Neural progenitor cell (in vitro differentiated cells): ENCODE measurements around the gene CAMKMT. TPM values are rescaled to one million over a fixed set of nuclear protein-coding genes. Genes with fewer than 3 reads are reported as not detected.
A peak's percentile ranks its signal among the peaks of the same experiment; 100 is the strongest.

Source experiments
- DNase-seq: peaks from one replicate; pipeline ENCODE4 v3.0.0-alpha.2; 2016; ENCODE audit warnings: low spot score
- H2AFZ ChIP-seq: fragments of 200-600 bp; sonication (generic); replicated peaks from 2 replicates; pipeline ENCODE4 v1.6.1; 2016; ENCODE audit warnings: antibody characterized with exemption
- H3F3A ChIP-seq: fragments of 200-600 bp; sonication (generic); 2 replicates; pipeline ENCODE4 v1.6.1; 2016; ENCODE audit warnings: antibody characterized with exemption, low read depth
- H3K27ac ChIP-seq: fragments of 200-600 bp; sonication (generic); 2 replicates; pipeline ENCODE4 v1.5.1; 2016; ENCODE audit warnings: mild to moderate bottlenecking
- H3K27me3 ChIP-seq: fragments of 200-600 bp; sonication (generic); 2 replicates; pipeline ENCODE4 v1.6.1; 2016; ENCODE audit warnings: mild to moderate bottlenecking, moderate library complexity
- H3K36me3 ChIP-seq: fragments of 200-600 bp; sonication (generic); 2 replicates; pipeline ENCODE4 v1.5.1; 2016
- H3K4me1 ChIP-seq: fragments of 200-600 bp; sonication (generic); 2 replicates; pipeline ENCODE4 v1.6.1; 2016; ENCODE audit warnings: mixed run types
- H3K4me2 ChIP-seq: fragments of 200-600 bp; sonication (generic); 2 replicates; pipeline ENCODE4 v1.6.1; 2016
- H3K4me3 ChIP-seq: fragments of 200-600 bp; sonication (generic); 2 replicates; pipeline ENCODE4 v1.5.1; 2016
- H3K79me2 ChIP-seq: fragments of 200-600 bp; sonication (generic); 2 replicates; pipeline ENCODE4 v1.6.1; 2016; ENCODE audit warnings: low read depth
- H3K9ac ChIP-seq: fragments of 200-600 bp; sonication (generic); 2 replicates; pipeline ENCODE4 v1.6.1; 2016
- H3K9me3 ChIP-seq: fragments of 200-600 bp; sonication (generic); 2 replicates; pipeline ENCODE4 v1.5.1; 2016; ENCODE audit warnings: low read depth
- H4K20me1 ChIP-seq: fragments of 200-600 bp; sonication (generic); 2 replicates; pipeline ENCODE4 v1.6.1; 2016; ENCODE audit warnings: low read depth
- H3K27ac Mint-ChIP-seq: 3 replicates; pipeline ENCODE4 v1.8.0; 2021; ENCODE audit warnings: mixed read lengths
- H3K27me3 Mint-ChIP-seq: 2 replicates; pipeline ENCODE4 v1.8.0; 2022; ENCODE audit warnings: low read depth, mild to moderate bottlenecking, inconsistent platforms, moderate library complexity, mixed read lengths; ENCODE audit not compliant: insufficient read depth
- H3K36me3 Mint-ChIP-seq: 3 replicates; pipeline ENCODE4 v1.8.0; 2021; ENCODE audit warnings: mixed read lengths
- H3K4me1 Mint-ChIP-seq: 3 replicates; pipeline ENCODE4 v1.8.0; 2021; ENCODE audit warnings: mixed read lengths
- H3K4me3 Mint-ChIP-seq: 3 replicates; pipeline ENCODE4 v1.8.0; 2021; ENCODE audit warnings: mild to moderate bottlenecking, moderate library complexity, mixed read lengths
- H3K9me3 Mint-ChIP-seq: 3 replicates; pipeline ENCODE4 v1.8.0; 2020; ENCODE audit warnings: mixed read lengths
- CTCF ChIP-seq: fragments of 200-600 bp; sonication (generic); IDR thresholded peaks from 2 replicates; pipeline ENCODE4 v1.5.1; 2017; ENCODE audit warnings: antibody characterized with exemption, mild to moderate bottlenecking
- EZH2 ChIP-seq: fragments of 200-600 bp; sonication (generic); IDR thresholded peaks from 2 replicates; pipeline ENCODE4 v1.6.1; 2017; ENCODE audit warnings: antibody characterized with exemption, mild to moderate bottlenecking, moderate library complexity
- EZH2phosphoT487 ChIP-seq: fragments of 200-600 bp; sonication (generic); IDR thresholded peaks from 2 replicates; pipeline ENCODE4 v1.6.1; 2017; ENCODE audit warnings: antibody characterized with exemption
- total RNA-seq: library from RNA; depleted of rRNA; stranded (reverse); fragments of >200 nt; gene quantifications from 2 replicates; pipeline ENCODE4 v1.2.3, GENCODE V29; 2015; ENCODE audit warnings: low replicate concordance

CAMKMT gene
- total RNA-seq, 1 donor from 2014 or later = 28.5 TPM

- no peak overlapping the region for H3K9ac ChIP-seq
- peak overlapping the region; percentile 18 for H3K27ac ChIP-seq
- no peak for DNase-seq
- Mint-ChIP-seq H3K4me1 (no peaks in the 10 kb centered on the region), H3K27ac (no peak overlapping the region), H3K36me3 (no peaks in the 10 kb centered on the region), H3K27me3 (no peaks in the 10 kb centered on the region), H3K9me3 (no peaks in the 10 kb centered on the region), H3K4me3 (no peak overlapping the region)
- H3K79me2 ChIP-seq = no peaks in the 10 kb centered on the region
- peaks cover 2% of the 10 kb centered on the region for H3F3A ChIP-seq
- no peak for TF ChIP-seq CTCF
- no peak for TF ChIP-seq EZH2
- TF ChIP-seq EZH2phosphoT487 = no peak
- H3K9me3 ChIP-seq = no peaks in the 10 kb centered on the region
- no peaks in the 10 kb centered on the region for H3K27me3 ChIP-seq
- no peak overlapping the region for H3K4me3 ChIP-seq
- no peaks in the 10 kb centered on the region for H4K20me1 ChIP-seq
- H2AFZ ChIP-seq = no peak overlapping the region
- no peak overlapping the region for H3K4me2 ChIP-seq
- H3K4me1 ChIP-seq = peaks cover 24% of the 10 kb centered on the region
- no peaks in the 10 kb centered on the region for H3K36me3 ChIP-seq
Observed at GRCh38 chr2:44494006-44494405, 132.3 kb downstream of the CAMKMT start.

DNA sequence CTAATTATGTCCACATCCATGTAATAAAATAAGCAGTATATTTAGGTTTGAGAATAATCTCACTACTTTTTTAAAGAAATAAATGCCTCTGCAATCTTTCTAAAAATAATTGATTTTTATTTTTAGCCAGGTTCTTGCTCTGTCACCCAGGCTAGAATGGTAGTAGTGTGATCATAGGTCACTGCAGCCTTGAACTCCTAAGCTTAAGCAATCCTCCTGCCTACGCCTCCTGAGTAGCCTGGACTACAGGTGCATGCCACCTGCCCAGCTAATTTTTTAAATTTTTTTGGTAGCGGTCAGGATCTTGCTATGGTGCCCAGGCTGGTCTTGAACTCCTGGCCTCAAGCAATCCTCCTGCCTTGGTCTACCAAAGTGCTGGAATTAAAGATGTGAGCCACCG lies 133.3 kb downstream of the CAMKMT start:
- TF ChIP-seq EZH2phosphoT487 = no peak
- no peak for TF ChIP-seq EZH2
- TF ChIP-seq CTCF = no peak
- Histone ChIP-seq H3K27ac (no peak overlapping the region), H4K20me1 (no peaks in the 10 kb centered on the region), H3K9ac (no peak overlapping the region), H3K9me3 (no peaks in the 10 kb centered on the region), H3K4me3 (no peak overlapping the region), H2AFZ (no peak overlapping the region), H3K4me2 (no peak overlapping the region), H3K79me2 (no peaks in the 10 kb centered on the region), H3K36me3 (no peaks in the 10 kb centered on the region), H3K27me3 (no peaks in the 10 kb centered on the region), H3K4me1 (peaks cover 24% of the 10 kb centered on the region), H3F3A (peaks cover 2% of the 10 kb centered on the region)
- Mint-ChIP-seq H3K27me3 (no peaks in the 10 kb centered on the region), H3K36me3 (no peaks in the 10 kb centered on the region), H3K27ac (no peak overlapping the region), H3K9me3 (no peaks in the 10 kb centered on the region), H3K4me3 (no peak overlapping the region), H3K4me1 (no peaks in the 10 kb centered on the region)
- DNase-seq = no peak

GRCh38 chr2:44495544-44495943 lies 133.8 kb downstream of the CAMKMT start:
- Histone ChIP-seq H3K4me2 (no peak overlapping the region), H3K9ac (no peak overlapping the region), H3K79me2 (no peaks in the 10 kb centered on the region), H3K4me1 (peaks cover 24% of the 10 kb centered on the region), H3K36me3 (no peaks in the 10 kb centered on the region), H3K27me3 (no peaks in the 10 kb centered on the region), H3F3A (peaks cover 2% of the 10 kb centered on the region), H3K27ac (peak overlapping the region; percentile 32), H4K20me1 (no peaks in the 10 kb centered on the region), H3K9me3 (no peaks in the 10 kb centered on the region), H2AFZ (no peak overlapping the region), H3K4me3 (no peak overlapping the region)
- H3K27me3 Mint-ChIP-seq = no peaks in the 10 kb centered on the region
- H3K36me3 Mint-ChIP-seq = no peaks in the 10 kb centered on the region
- no peak for TF ChIP-seq CTCF
- no peak for TF ChIP-seq EZH2phosphoT487
- no peak for DNase-seq
- H3K27ac Mint-ChIP-seq = no peak overlapping the region
- no peaks in the 10 kb centered on the region for H3K9me3 Mint-ChIP-seq
- no peaks in the 10 kb centered on the region for H3K4me1 Mint-ChIP-seq
- no peak overlapping the region for H3K4me3 Mint-ChIP-seq

DNA sequence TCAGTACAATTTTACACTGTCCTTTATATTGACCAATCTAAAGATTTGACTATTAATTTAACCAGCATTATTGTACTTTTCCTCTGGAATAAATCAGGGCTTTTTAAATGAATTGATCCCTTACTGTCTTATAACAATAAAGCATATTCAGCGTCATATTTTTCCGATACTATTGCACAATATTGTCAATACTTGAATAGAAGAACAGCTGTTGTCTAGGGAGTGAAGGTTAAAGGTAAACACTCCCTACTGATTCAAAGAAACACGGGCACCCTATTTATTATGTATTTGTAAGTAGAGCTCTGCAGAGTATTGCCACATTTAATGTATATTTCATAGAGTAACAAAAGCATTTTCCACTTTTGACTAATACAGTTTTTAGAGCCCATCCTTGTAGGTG lies 134.4 kb downstream of the CAMKMT start:
- H4K20me1 ChIP-seq = no peaks in the 10 kb centered on the region
- Mint-ChIP-seq H3K9me3 (no peaks in the 10 kb centered on the region), H3K27me3 (no peaks in the 10 kb centered on the region), H3K36me3 (no peaks in the 10 kb centered on the region), H3K4me3 (no peak overlapping the region), H3K4me1 (no peaks in the 10 kb centered on the region), H3K27ac (no peak overlapping the region)
- no peak for DNase-seq
- H2AFZ ChIP-seq = no peak overlapping the region
- TF ChIP-seq EZH2 (no peak), CTCF (no peak), EZH2phosphoT487 (no peak)
- no peak overlapping the region for H3K9ac ChIP-seq
- H3K27ac ChIP-seq = no peak overlapping the region
- no peaks in the 10 kb centered on the region for H3K79me2 ChIP-seq
- peaks cover 2% of the 10 kb centered on the region for H3F3A ChIP-seq
- no peaks in the 10 kb centered on the region for H3K36me3 ChIP-seq
- no peak overlapping the region for H3K4me3 ChIP-seq
- no peaks in the 10 kb centered on the region for H3K9me3 ChIP-seq
- H3K27me3 ChIP-seq = no peaks in the 10 kb centered on the region
- no peak overlapping the region for H3K4me2 ChIP-seq
- H3K4me1 ChIP-seq = peaks cover 24% of the 10 kb centered on the region
